ENCODE data around the gene KCNAB1. TPM values are rescaled to one million over a fixed set of nuclear protein-coding genes. Genes with fewer than 3 reads are reported as not detected.

KCNAB1 gene
- total and polyA plus RNA-seq, 2 donors (not counting 3 experiments of a cell fraction or from before 2014, with no cell fraction given) = 0.21 TPM; not detected in 1

- H3K4me3 ChIP-seq (replicated peaks in 1 of 3; ENCODE audit: insufficient read depth in 1 of 3, low read depth in 1 of 3, low read length in 3 of 3) = no peak overlapping the region
- no peaks in the 10 kb centered on the region for H3K27me3 ChIP-seq (ENCODE audit: control insufficient read depth in 2 of 2, insufficient read depth in 2 of 2, low read length in 2 of 2)
- dilution Hi-C loops (cut with MboI; ENCODE audit: extremely low pct_ligation_motif_present, low sequenced_read_pairs) (no loop called here), intact Hi-C loops (cut with micrococcal nuclease) (no loop called here)
- no peak overlapping the region for H3K27ac ChIP-seq (ENCODE audit: insufficient read depth, low read depth, low read length)
- H3K4me2 ChIP-seq (ENCODE audit: insufficient read depth, low read length) = no peak overlapping the region
- no peaks in the 10 kb centered on the region for H3K79me2 ChIP-seq (ENCODE audit: control insufficient read depth, insufficient read depth, low read length)
- ChIA-PET CTCF (interaction anchor here (0.7 to 1.3 kb wide), 5 partner anchors 25 to 274 kb away, joined by 3 to 5 read pairs (median 4); no protein-coding TSS in a partner anchor), POLR2A (no interaction called here)
- H4K20me1 ChIP-seq (replicated peaks; ENCODE audit: control insufficient read depth, extremely low read depth, insufficient read depth, low read length) = no peaks in the 10 kb centered on the region
- peak; percentile 5 for DNase-seq (ENCODE audit: low read depth, low spot score)
- no TSS peak for BruUV-seq (replicated peaks)
- peak; percentile 64 for FAIRE-seq
- H3K36me3 ChIP-seq (ENCODE audit: control insufficient read depth in 2 of 2, extremely low read depth in 1 of 2, insufficient read depth in 2 of 2, low read length in 2 of 2) = no peaks in the 10 kb centered on the region
- H3K9me3 ChIP-seq (replicated peaks; ENCODE audit: control insufficient read depth, insufficient read depth, low read length) = no peaks in the 10 kb centered on the region
- H3K9me1 ChIP-seq (replicated peaks; ENCODE audit: control insufficient read depth, extremely low read depth, insufficient read depth, low read length) = no peaks in the 10 kb centered on the region
- H3K4me1 ChIP-seq (ENCODE audit: control insufficient read depth, extremely low read depth, insufficient read depth, low read length) = no peaks in the 10 kb centered on the region
- no peak overlapping the region for H2AFZ ChIP-seq (ENCODE audit: low read depth, low read length)
- H3K9ac ChIP-seq (replicated peaks; ENCODE audit: extremely low read depth, insufficient read depth, low read length) = no peak overlapping the region
- no peak for TF ChIP-seq FOS (IDR thresholded peaks at IDR 0.05; ENCODE audit: borderline replicate concordance, insufficient read depth, low read length)
Measured at GRCh38 chr3:156424758-156425157, 304.4 kb downstream of the KCNAB1 start.

DNA sequence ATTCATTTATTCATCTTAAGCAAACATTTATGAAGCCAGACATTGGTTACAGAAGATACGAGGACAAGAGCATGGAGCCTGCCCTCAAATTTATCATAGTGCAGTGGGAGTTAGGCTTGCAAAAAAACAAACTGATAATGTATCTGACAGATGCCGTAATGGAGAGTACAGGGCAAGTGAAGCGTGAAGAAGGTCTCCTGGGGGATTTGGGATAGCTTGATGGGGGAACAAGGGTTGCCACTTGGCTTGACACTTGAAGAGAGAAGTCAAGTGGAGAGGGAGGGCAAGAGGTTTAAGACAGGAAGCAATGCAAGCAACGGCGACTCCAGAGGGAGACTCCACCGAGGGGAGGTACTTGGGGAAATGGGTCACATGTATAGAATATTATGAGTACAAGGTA is 305.3 kb downstream of the KCNAB1 start:
- Histone ChIP-seq H3K36me3 (ENCODE audit: control insufficient read depth in 2 of 2, extremely low read depth in 1 of 2, insufficient read depth in 2 of 2, low read length in 2 of 2) (no peaks in the 10 kb centered on the region), H3K4me3 (replicated peaks in 1 of 3; ENCODE audit: insufficient read depth in 1 of 3, low read depth in 1 of 3, low read length in 3 of 3) (no peak overlapping the region), H4K20me1 (replicated peaks; ENCODE audit: control insufficient read depth, extremely low read depth, insufficient read depth, low read length) (no peaks in the 10 kb centered on the region), H3K4me1 (ENCODE audit: control insufficient read depth, extremely low read depth, insufficient read depth, low read length) (no peaks in the 10 kb centered on the region), H3K27ac (ENCODE audit: insufficient read depth, low read depth, low read length) (no peak overlapping the region), H2AFZ (ENCODE audit: low read depth, low read length) (no peak overlapping the region), H3K9ac (replicated peaks; ENCODE audit: extremely low read depth, insufficient read depth, low read length) (no peak overlapping the region), H3K9me1 (replicated peaks; ENCODE audit: control insufficient read depth, extremely low read depth, insufficient read depth, low read length) (no peaks in the 10 kb centered on the region), H3K4me2 (ENCODE audit: insufficient read depth, low read length) (no peak overlapping the region), H3K27me3 (ENCODE audit: control insufficient read depth in 2 of 2, insufficient read depth in 2 of 2, low read length in 2 of 2) (no peaks in the 10 kb centered on the region), H3K9me3 (replicated peaks; ENCODE audit: control insufficient read depth, insufficient read depth, low read length) (no peaks in the 10 kb centered on the region), H3K79me2 (ENCODE audit: control insufficient read depth, insufficient read depth, low read length) (no peaks in the 10 kb centered on the region)
- intact Hi-C loops (cut with micrococcal nuclease) (no loop called here), dilution Hi-C loops (cut with MboI; ENCODE audit: extremely low pct_ligation_motif_present, low sequenced_read_pairs) (no loop called here)
- CTCF ChIA-PET = interaction anchor here (1.2 to 1.3 kb wide), 2 partner anchors 24 to 42 kb away, joined by 3 to 4 read pairs; no protein-coding TSS in a partner anchor
- no TSS peak for BruUV-seq (replicated peaks)
- FAIRE-seq = no peak
- no peak for DNase-seq (ENCODE audit: low read depth, low spot score)
- POLR2A ChIA-PET = no interaction called here
- TF ChIP-seq POLR2AphosphoS5 (IDR thresholded peaks at IDR 0.05; ENCODE audit: insufficient read depth, low read depth, low read length) (no peak), FOS (IDR thresholded peaks at IDR 0.05; ENCODE audit: borderline replicate concordance, insufficient read depth, low read length) (no peak), MAX (IDR thresholded peaks at IDR 0.05; ENCODE audit: insufficient read depth, insufficient read length) (no peak), MYC (IDR thresholded peaks at IDR 0.05; ENCODE audit: low read depth, low read length) (no peak), POLR2A (IDR thresholded peaks at IDR 0.05; ENCODE audit: low read depth, low read length) (no peak), GATA2 (IDR thresholded peaks at IDR 0.05; ENCODE audit: insufficient read depth, insufficient read length, low read depth, low read length) (no peak), EZH2 (IDR thresholded peaks at IDR 0.05; ENCODE audit: borderline replicate concordance, low read depth, low read length, severe bottlenecking) (no peak), JUN (IDR thresholded peaks at IDR 0.05; ENCODE audit: borderline replicate concordance, insufficient read depth, insufficient read length, low read depth) (no peak)
- TF ChIP-seq, protein P1, sequence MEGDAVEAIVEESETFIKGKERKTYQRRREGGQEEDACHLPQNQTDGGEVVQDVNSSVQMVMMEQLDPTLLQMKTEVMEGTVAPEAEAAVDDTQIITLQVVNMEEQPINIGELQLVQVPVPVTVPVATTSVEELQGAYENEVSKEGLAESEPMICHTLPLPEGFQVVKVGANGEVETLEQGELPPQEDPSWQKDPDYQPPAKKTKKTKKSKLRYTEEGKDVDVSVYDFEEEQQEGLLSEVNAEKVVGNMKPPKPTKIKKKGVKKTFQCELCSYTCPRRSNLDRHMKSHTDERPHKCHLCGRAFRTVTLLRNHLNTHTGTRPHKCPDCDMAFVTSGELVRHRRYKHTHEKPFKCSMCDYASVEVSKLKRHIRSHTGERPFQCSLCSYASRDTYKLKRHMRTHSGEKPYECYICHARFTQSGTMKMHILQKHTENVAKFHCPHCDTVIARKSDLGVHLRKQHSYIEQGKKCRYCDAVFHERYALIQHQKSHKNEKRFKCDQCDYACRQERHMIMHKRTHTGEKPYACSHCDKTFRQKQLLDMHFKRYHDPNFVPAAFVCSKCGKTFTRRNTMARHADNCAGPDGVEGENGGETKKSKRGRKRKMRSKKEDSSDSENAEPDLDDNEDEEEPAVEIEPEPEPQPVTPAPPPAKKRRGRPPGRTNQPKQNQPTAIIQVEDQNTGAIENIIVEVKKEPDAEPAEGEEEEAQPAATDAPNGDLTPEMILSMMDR (IDR thresholded peaks at IDR 0.05; ENCODE audit: extremely low read depth in 1 of 2, insufficient read depth in 1 of 2, low read depth in 1 of 2, low read length in 2 of 2) = no peak

All from endothelial cell of umbilical vein (primary cell).